PC-3 (cell line): ENCODE results near the gene RXRB. TPM values are rescaled to one million over a fixed set of nuclear protein-coding genes. Genes with fewer than 3 reads are reported as not detected.

Experiments used
- ATAC-seq: fragments of 200-7000 bp; cut with Tn5 transposase; 2 replicates; pipeline ENCODE4 v1.9.1; 2020; ENCODE audit warnings: mild to moderate bottlenecking, moderate library complexity
- BruUV-seq: library from RNA; stranded (reverse); fragments of 400-500 nt; replicated peaks from 2 replicates; lab custom pipeline; 2021; lab: Mats Ljungman, UMichigan
- CTCF ChIA-PET: fragments of 300-600 bp; sonication (Branson Sonifier 250); formaldehyde crosslinking; loops from one replicate; lab custom pipeline; 2022; ENCODE audit warnings: antibody characterized with exemption; lab: Charles Lee
- POLR2A ChIA-PET: fragments of 300-600 bp; sonication (Branson Sonifier 250); formaldehyde crosslinking; loops from one replicate; lab custom pipeline; 2022; ENCODE audit warnings: antibody characterized with exemption; ENCODE audit not compliant: unreplicated experiment; lab: Charles Lee
- DNase-seq: peaks from one replicate; pipeline ENCODE4 v3.0.0-alpha.2; 2015
- H2AFZ ChIP-seq: fragments of 300-600 bp; sonication (generic); 2 replicates; pipeline ENCODE4 v1.6.0; 2016; ENCODE audit warnings: antibody characterized with exemption, low read length
- H3F3A ChIP-seq: fragments of 300-600 bp; sonication (generic); one replicate; pipeline ENCODE4 v1.6.0; 2017; ENCODE audit warnings: antibody characterized with exemption, low read length, control low read depth, mild to moderate bottlenecking; ENCODE audit not compliant: unreplicated experiment
- H3K27ac ChIP-seq: fragments of 300-600 bp; sonication (generic); 2 replicates; pipeline ENCODE4 v1.5.1; 2016; ENCODE audit warnings: mild to moderate bottlenecking, low read length
- H3K27me3 ChIP-seq: fragments of 300-600 bp; sonication (generic); 2 replicates; pipeline ENCODE4 v1.6.1; 2016; ENCODE audit warnings: low read length, mixed read lengths
- H3K36me3 ChIP-seq: fragments of 300-600 bp; sonication (generic); 2 replicates; pipeline ENCODE4 v1.6.1; 2016; ENCODE audit warnings: low read depth, mixed run types, low read length, mixed read lengths
- H3K4me1 ChIP-seq: fragments of 300-600 bp; sonication (generic); 2 replicates; pipeline ENCODE4 v1.5.1; 2016; ENCODE audit warnings: low read length; ENCODE audit not compliant: insufficient read depth
- H3K4me2 ChIP-seq: fragments of 300-600 bp; sonication (generic); 2 replicates; pipeline ENCODE4 v1.6.0; 2016; ENCODE audit warnings: low read length
- H3K4me3 ChIP-seq: fragments of 300-600 bp; sonication (generic); 2 replicates; pipeline ENCODE4 v1.5.1; 2016; ENCODE audit warnings: mild to moderate bottlenecking, low read length, mixed read lengths
- H3K79me2 ChIP-seq: fragments of 300-600 bp; sonication (generic); 2 replicates; pipeline ENCODE4 v1.6.1; 2017; ENCODE audit warnings: low read length, mixed read lengths
- H3K9ac ChIP-seq: fragments of 300-600 bp; sonication (generic); 2 replicates; pipeline ENCODE4 v1.6.0; 2016; ENCODE audit warnings: mild to moderate bottlenecking, low read length
- H3K9me2 ChIP-seq: fragments of 300-600 bp; sonication (generic); replicated peaks from 2 replicates; pipeline ENCODE4 v1.6.1; 2016; ENCODE audit warnings: mixed run types, low read length, mixed read lengths
- H3K9me3 ChIP-seq: fragments of 300-600 bp; sonication (generic); 2 replicates; pipeline ENCODE4 v1.6.1; 2016; ENCODE audit warnings: low read length, mixed read lengths
- H4K20me1 ChIP-seq: fragments of 300-600 bp; sonication (generic); 2 replicates; pipeline ENCODE4 v1.6.1; 2016; ENCODE audit warnings: low read length, mixed read lengths
- EZH2 ChIP-seq: fragments of 300-600 bp; sonication (generic); IDR thresholded peaks from one replicate; pipeline ENCODE4 v1.6.1; 2017; ENCODE audit warnings: antibody characterized with exemption, mild to moderate bottlenecking, low read length; ENCODE audit not compliant: unreplicated experiment
- EZH2phosphoT487 ChIP-seq: fragments of 300-600 bp; sonication (generic); IDR thresholded peaks from 2 replicates; pipeline ENCODE4 v1.6.1; 2018; ENCODE audit warnings: mild to moderate bottlenecking, antibody characterized with exemption, low read length, borderline replicate concordance
- intact Hi-C: fragments of 100-400 bp; cut with micrococcal nuclease; formaldehyde crosslinking; loops from 2 replicates; pipeline ENCODE4 v1.9.0; 2023
- total RNA-seq: library from RNA; depleted of rRNA; stranded (reverse); fragments of >200 nt; gene quantifications from 2 replicates; pipeline ENCODE4 v1.2.3, GENCODE V29; 2014
- TF ChIP-seq, protein P1 (sequence below): fragments of 300-600 bp; sonication (generic); conservative IDR thresholded peaks from 2 replicates; pipeline ENCODE4 v1.5.1; 2017; ENCODE audit warnings: antibody characterized with exemption, low read depth, mild to moderate bottlenecking, low read length

The RXRB gene
- total RNA-seq, 1 experiment from 2014 or later = 24.0 TPM

DNA sequence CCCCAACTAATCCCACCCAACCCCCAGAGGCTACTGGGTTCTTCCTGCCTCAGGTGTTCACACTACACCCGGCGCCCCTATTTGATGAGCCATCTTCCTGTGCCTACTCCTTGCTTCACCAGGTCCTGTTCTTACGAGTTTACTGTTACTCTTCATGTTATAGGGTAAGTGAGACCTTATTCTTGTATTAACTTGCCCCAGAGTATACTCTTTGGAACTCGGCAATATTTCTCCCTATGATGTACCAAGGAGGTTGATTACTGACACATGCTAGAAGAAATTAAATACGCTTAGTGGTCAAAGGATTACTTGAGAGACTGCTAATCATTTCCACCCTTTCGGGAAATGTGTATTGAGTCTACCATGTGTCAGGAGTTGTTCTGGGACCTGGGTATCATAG is 16.8 kb upstream of the RXRB start:
- H3K79me2 ChIP-seq = no peaks in the 10 kb centered on the region
- H3K27ac ChIP-seq = no peak overlapping the region
- POLR2A ChIA-PET = no interaction called here
- CTCF ChIA-PET = no interaction called here
- H3K27me3 ChIP-seq = 0 out of 2 replicates have a peak, but pooled peaks cover 3% of the 10 kb centered on the region
- no peak overlapping the region for H3K9ac ChIP-seq
- no peaks in the 10 kb centered on the region for H3K4me1 ChIP-seq
- H3K4me3 ChIP-seq = no peak overlapping the region
- no TSS peak for BruUV-seq
- H3K36me3 ChIP-seq = no peaks in the 10 kb centered on the region
- no peak overlapping the region for H3K4me2 ChIP-seq
- H3K9me2 ChIP-seq = no peaks in the 10 kb centered on the region
- intact Hi-C loops = no loop called here
- H2AFZ ChIP-seq = no peak overlapping the region
- no peaks in the 10 kb centered on the region for H4K20me1 ChIP-seq
- ATAC-seq (no peak), DNase-seq (no peak)
- TF ChIP-seq EZH2phosphoT487 (no peak), EZH2 (no peak)
- TF ChIP-seq, protein P1, sequence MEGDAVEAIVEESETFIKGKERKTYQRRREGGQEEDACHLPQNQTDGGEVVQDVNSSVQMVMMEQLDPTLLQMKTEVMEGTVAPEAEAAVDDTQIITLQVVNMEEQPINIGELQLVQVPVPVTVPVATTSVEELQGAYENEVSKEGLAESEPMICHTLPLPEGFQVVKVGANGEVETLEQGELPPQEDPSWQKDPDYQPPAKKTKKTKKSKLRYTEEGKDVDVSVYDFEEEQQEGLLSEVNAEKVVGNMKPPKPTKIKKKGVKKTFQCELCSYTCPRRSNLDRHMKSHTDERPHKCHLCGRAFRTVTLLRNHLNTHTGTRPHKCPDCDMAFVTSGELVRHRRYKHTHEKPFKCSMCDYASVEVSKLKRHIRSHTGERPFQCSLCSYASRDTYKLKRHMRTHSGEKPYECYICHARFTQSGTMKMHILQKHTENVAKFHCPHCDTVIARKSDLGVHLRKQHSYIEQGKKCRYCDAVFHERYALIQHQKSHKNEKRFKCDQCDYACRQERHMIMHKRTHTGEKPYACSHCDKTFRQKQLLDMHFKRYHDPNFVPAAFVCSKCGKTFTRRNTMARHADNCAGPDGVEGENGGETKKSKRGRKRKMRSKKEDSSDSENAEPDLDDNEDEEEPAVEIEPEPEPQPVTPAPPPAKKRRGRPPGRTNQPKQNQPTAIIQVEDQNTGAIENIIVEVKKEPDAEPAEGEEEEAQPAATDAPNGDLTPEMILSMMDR = no peak
- H3K9me3 ChIP-seq = no peaks in the 10 kb centered on the region
- H3F3A ChIP-seq = no peaks in the 10 kb centered on the region

DNA sequence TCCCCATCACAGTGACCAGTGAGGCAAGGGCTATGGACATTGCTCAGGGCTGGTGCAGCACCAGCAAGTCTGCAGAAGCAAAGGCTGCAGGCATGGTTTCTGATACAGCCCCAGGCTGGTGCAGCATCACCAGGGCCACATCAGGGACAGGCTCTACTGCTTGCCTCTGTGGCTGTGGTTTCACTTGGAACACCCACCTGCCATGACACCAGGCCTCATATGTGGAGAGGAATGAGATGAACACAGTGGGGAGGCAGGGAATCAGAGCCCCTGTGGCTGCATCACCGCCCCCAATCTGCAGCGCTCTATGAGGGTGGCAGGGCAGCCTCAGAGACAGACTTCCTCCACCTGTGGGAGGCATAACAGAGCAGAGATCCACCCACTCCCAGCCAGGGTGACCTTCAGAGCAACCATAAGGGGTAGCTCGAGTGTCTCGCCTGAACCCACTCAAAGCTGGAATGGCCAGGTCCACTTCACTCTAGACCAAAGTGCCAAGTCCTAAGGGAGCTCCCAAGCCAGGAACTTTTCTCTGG is 15.7 kb upstream of the RXRB start:
- Histone ChIP-seq H3K27ac (no peak overlapping the region), H3K9ac (no peak overlapping the region), H3K4me2 (no peak overlapping the region), H4K20me1 (no peaks in the 10 kb centered on the region), H3K36me3 (no peaks in the 10 kb centered on the region), H3K4me1 (no peaks in the 10 kb centered on the region), H2AFZ (no peak overlapping the region), H3K4me3 (no peak overlapping the region), H3K27me3 (no peaks in the 10 kb centered on the region), H3K79me2 (no peaks in the 10 kb centered on the region), H3K9me3 (no peaks in the 10 kb centered on the region), H3F3A (no peaks in the 10 kb centered on the region), H3K9me2 (no peaks in the 10 kb centered on the region)
- TF ChIP-seq, protein P1 = no peak
- TF ChIP-seq EZH2phosphoT487 (no peak), EZH2 (no peak)
- ChIA-PET CTCF (no interaction called here), POLR2A (interaction anchor here (0.5 kb wide), 1 partner anchor 16 kb away, joined by 3 read pairs; no protein-coding TSS in a partner anchor)
- BruUV-seq = no TSS peak
- intact Hi-C loops = no loop called here
- DNase-seq = no peak
- no peak for ATAC-seq

DNA sequence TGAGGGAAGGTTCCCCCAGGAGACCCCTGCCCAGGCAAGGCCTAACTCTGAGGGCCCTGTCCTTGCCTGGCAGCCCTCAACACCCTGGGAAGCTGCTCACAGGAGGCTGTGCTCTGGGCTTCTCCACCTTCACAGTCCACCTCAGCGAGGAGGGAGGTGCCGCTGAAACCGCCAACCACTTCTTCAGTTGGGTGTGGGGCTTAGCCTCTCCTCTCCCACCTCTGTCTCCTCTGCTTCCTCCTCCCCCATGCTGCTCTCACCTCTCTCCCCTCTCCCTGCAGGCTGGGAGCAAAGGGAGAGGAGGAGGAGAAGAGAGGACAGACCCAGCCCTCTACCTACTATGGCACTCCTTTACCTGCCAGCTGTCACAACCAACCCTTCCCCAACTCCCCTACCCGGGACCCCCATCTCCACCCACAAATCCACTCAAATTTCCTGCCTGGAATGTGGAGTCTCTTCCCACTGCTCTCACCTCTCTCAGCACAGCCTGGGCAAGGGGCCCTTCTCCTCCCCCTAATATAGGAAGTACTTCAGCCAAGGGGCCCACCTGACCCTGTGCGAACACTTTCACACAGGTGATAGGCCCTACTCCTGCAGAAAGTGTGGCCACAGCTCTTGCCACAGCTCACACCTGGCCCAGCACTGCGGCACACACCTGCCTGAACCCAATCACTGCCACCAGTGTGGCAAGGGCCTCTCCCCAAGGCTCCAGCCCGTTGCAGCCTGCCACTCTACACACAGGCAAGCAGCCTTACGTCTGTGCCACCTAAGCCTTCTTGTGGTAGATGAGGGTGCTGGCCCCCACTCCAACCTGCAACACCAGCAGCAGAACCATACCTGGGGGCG is 15.0 kb upstream of the RXRB start:
- H3K4me3 ChIP-seq = no peak overlapping the region
- no TSS peak for BruUV-seq
- DNase-seq = no peak
- no peak overlapping the region for H2AFZ ChIP-seq
- H3K9ac ChIP-seq = no peak overlapping the region
- POLR2A ChIA-PET = no interaction called here
- H3K27ac ChIP-seq = no peak overlapping the region
- intact Hi-C loops = no loop called here
- no peaks in the 10 kb centered on the region for H3K9me2 ChIP-seq
- TF ChIP-seq, protein P1 = no peak
- no peak for TF ChIP-seq EZH2
- no peak for TF ChIP-seq EZH2phosphoT487
- no peaks in the 10 kb centered on the region for H3F3A ChIP-seq
- CTCF ChIA-PET = no interaction called here
- H4K20me1 ChIP-seq = no peaks in the 10 kb centered on the region
- H3K9me3 ChIP-seq = no peaks in the 10 kb centered on the region
- H3K79me2 ChIP-seq = no peaks in the 10 kb centered on the region
- no peak for ATAC-seq
- no peaks in the 10 kb centered on the region for H3K36me3 ChIP-seq
- no peaks in the 10 kb centered on the region for H3K4me1 ChIP-seq
- H3K27me3 ChIP-seq = no peaks in the 10 kb centered on the region
- no peak overlapping the region for H3K4me2 ChIP-seq
